ENCODE results near the gene AP4M1. TPM values are rescaled to one million over a fixed set of nuclear protein-coding genes. Genes with fewer than 3 reads are reported as not detected.

The AP4M1 gene
- total and polyA plus RNA-seq, 9 of the 15 experiments (the other 6 are each of a cell fraction or from before 2014, with no cell fraction given) = 1.3 to 30.9 (median 14.1) TPM

GRCh38 chr7:100119970-100120732 is 18.7 kb downstream of the AP4M1 start (continued):
- TF ChIP-seq PRDM10 (IDR thresholded peaks at IDR 0.05; ENCODE audit: partially characterized antibody) (peak; percentile 92), L3MBTL2 (IDR thresholded peaks at IDR 0.05) (0 out of 2 replicates have a peak, but pooled peaks have one; percentile 56), ZNF143 (CRISPR knock-in tag; IDR thresholded peaks at IDR 0.05) (peak; percentile 85), RB1 (IDR thresholded peaks at IDR 0.05; ENCODE audit: low read depth) (0 out of 2 replicates have a peak, but pooled peaks have one; percentile 26), JUNB (CRISPR knock-in tag; conservative IDR thresholded peaks at IDR 0.05) (no peak), CCAR2 (IDR thresholded peaks at IDR 0.05; ENCODE audit: low read depth, low read length) (no peak), ARID2 (IDR thresholded peaks at IDR 0.05) (no peak), SFPQ (IDR thresholded peaks at IDR 0.05; ENCODE audit: low read depth, low read length) (no peak), FOXP4 (CRISPR knock-in tag; IDR thresholded peaks at IDR 0.05; ENCODE audit: borderline replicate concordance) (0 out of 2 replicates have a peak, but pooled peaks have one; percentile 19), ZNF695 (CRISPR knock-in tag; IDR thresholded peaks at IDR 0.05) (no peak), BMI1 (IDR thresholded peaks at IDR 0.05; ENCODE audit: low read length) (no peak), ZSCAN32 (CRISPR knock-in tag; IDR thresholded peaks at IDR 0.05) (no peak), USF2 (CRISPR knock-in tag; IDR thresholded peaks at IDR 0.05) (no peak), ATF7 (IDR thresholded peaks at IDR 0.05) (peak; percentile 1; the same call in 1 of the 2 replicates), CREB3L1 (IDR thresholded peaks at IDR 0.05; ENCODE audit: borderline replicate concordance, low read depth) (0 out of 2 replicates have a peak, but pooled peaks have one; percentile 32), RFX1 (IDR thresholded peaks at IDR 0.05) (no peak), ETV1 (tag; conservative IDR thresholded peaks at IDR 0.05; ENCODE audit: low read depth) (peak; percentile 8), CREM (IDR thresholded peaks at IDR 0.05; ENCODE audit: low read depth) (0 out of 2 replicates have a peak, but pooled peaks have one; percentile 25)

Data from K562 (cell line).